ENCODE results near the gene ERBB3. TPM values are rescaled to one million over a fixed set of nuclear protein-coding genes. Genes with fewer than 3 reads are reported as not detected.
A peak's percentile ranks its signal among the peaks of the same experiment; 100 is the strongest.

The ERBB3 gene
- total RNA-seq (2012; rRNA removed) (2.2 and 2.5 TPM in 2 replicates), polyA plus RNA-seq (2012; rRNA removed) (1.4 and 1.5 TPM in 2 replicates), Bru-seq, nascent RNA (percentile 21 among the genes with signal in this experiment), BruChase-seq, experiment 1, labeled RNA remaining after a 6-hour chase (percentile 24 among the genes with signal in this experiment), BruChase-seq, experiment 2, labeled RNA remaining after a 2-hour chase (percentile 19 among the genes with signal in this experiment)
- 0.76 and 1.7 TPM in 2 replicates for polyA plus RNA-seq (2012; cell fraction: cytosol; rRNA removed)
- 0.81 and 1.8 TPM in 2 replicates for polyA plus RNA-seq (2012; cell fraction: nucleus; rRNA removed; ENCODE audit: low replicate concordance)
- long read RNA-seq, result 0 reads

DNA sequence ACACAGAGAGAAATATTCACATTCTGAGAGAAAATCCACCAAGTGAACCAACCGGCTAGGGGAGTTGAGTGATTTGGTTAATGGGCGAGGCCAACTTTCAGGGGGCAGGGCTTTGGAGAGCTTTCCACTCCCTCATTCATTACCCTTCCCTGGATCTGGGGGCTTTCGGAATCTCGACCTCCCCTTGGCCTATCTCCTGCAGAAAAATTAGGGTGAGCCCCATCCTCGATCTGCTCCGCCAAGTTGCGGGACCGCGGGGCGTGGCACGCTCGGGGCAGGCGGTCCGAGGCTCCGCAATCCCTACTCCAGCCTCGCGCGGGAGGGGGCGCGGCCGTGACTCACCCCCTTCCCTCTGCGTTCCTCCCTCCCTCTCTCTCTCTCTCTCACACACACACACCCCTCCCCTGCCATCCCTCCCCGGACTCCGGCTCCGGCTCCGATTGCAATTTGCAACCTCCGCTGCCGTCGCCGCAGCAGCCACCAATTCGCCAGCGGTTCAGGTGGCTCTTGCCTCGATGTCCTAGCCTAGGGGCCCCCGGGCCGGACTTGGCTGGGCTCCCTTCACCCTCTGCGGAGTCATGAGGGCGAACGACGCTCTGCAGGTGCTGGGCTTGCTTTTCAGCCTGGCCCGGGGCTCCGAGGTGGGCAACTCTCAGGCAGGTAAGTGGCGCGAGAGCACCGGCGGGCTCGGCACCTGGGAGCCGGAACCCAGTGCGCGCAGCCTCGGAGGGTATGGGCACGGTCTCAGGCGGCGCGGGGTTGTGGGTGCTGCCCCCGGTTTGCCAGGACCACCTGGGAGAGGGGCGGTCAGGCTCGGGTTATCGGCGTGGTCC lies at the start of gene ERBB3:
Gene ERBB3 (plus strand): TSS at position 443 of the 833 bp plus-strand sequence. CDS start 136 bp downstream, at position 579.
- Histone ChIP-seq H2BK20ac (ENCODE audit: low read depth, low read length) (no peak within 1 kb of the TSS; the same call in 1 of the 2 replicates), H2AFZ (replicated peaks; ENCODE audit: low read length, poor library complexity) (peak within 1 kb of the TSS; percentile 100)
- in situ Hi-C loops (cut with MboI; ENCODE audit: low sequenced_read_pairs), result no loop called here
- TF ChIP-seq RFX5 (IDR thresholded peaks at IDR 0.05; ENCODE audit: low read depth, low read length) (no peak), POLR2A (IDR thresholded peaks at IDR 0.05; ENCODE audit: low read depth, low read length) (no peak), CTCF (conservative IDR thresholded peaks at IDR 0.05; ENCODE audit: low read depth, low read length) (peak; percentile 19; the same call in 1 of the 2 replicates), NFE2L2 (IDR thresholded peaks at IDR 0.05; ENCODE audit: low read depth, low read length) (no peak), CEBPB (IDR thresholded peaks at IDR 0.05; ENCODE audit: low read depth, low read length) (no peak), USF2 (IDR thresholded peaks at IDR 0.05; ENCODE audit: low read depth, low read length) (no peak), BHLHE40 (IDR thresholded peaks at IDR 0.05; ENCODE audit: low read depth, low read length) (peak; percentile 58; the same call in 1 of the 2 replicates), FOS (IDR thresholded peaks at IDR 0.05; ENCODE audit: low read depth, low read length) (peak; percentile 80), MAZ (IDR thresholded peaks at IDR 0.05; ENCODE audit: borderline replicate concordance, low read depth, low read length) (peak; percentile 99), RCOR1 (IDR thresholded peaks at IDR 0.05; ENCODE audit: insufficient replicate concordance, low read length) (no peak), ELK1 (IDR thresholded peaks at IDR 0.05; ENCODE audit: borderline replicate concordance, low read depth, low read length) (no peak)

More for the DNA sequence above, at the start of gene ERBB3:
- H2AK5ac ChIP-seq (ENCODE audit: low read depth, low read length), result no peak within 1 kb of the TSS
- peak within 1 kb of the TSS; percentile 86 for H2AK9ac ChIP-seq (replicated peaks; ENCODE audit: low read depth, low read length, poor library complexity)
- POLR2A ChIA-PET (ENCODE audit: unreplicated experiment), result no interaction called here
- H2BK5ac ChIP-seq (ENCODE audit: low read depth, low read length, poor library complexity, severe bottlenecking), result peak within 1 kb of the TSS; percentile 49
- DNase-seq (peak; percentile 81), ATAC-seq (ENCODE audit: low read depth) (peak; percentile 89)
- intact Hi-C loops (cut with micrococcal nuclease) (loop anchor here (1.0 to 2.0 kb wide), 2 partner anchors 24 to 33 kb away; partner anchors contain the start of gene PA2G4), dilution Hi-C loops (cut with HindIII; ENCODE audit: low sequenced_read_pairs, unreplicated experiment) (no loop called here)
- H3K27ac ChIP-seq (ENCODE audit: insufficient read depth, low read length), result peak within 1 kb of the TSS; percentile 47; the same call in 1 of the 2 replicates
- peak within 1 kb of the TSS; percentile 96 for H3K4me2 ChIP-seq (ENCODE audit: low read depth, low read length)
- peak within 1 kb of the TSS; percentile 76; the same call in 1 of the 2 replicates for H3K4ac ChIP-seq (ENCODE audit: low read depth, low read length)
- peak within 1 kb of the TSS in 1 of 2 experiments; percentile 90; a peak in 2 of 4 replicates for H4K8ac ChIP-seq (ENCODE audit: low read depth in 2 of 2, low read length in 2 of 2)
- H4K91ac ChIP-seq (ENCODE audit: insufficient read depth, low read depth, low read length), result no peak within 1 kb of the TSS; the same call in 1 of the 2 replicates
- BruUV-seq (replicated peaks), result no TSS peak
- peak within 1 kb of the TSS; percentile 84; the same call in 1 of the 2 replicates for H3K23ac ChIP-seq (ENCODE audit: low read depth, low read length)
- 2% methylated on average over 19 of the region's 59 CpGs; no CpG with 5 or more reads in 1 of the 2 experiments for WGBS, 2 experiments (ENCODE audit: extremely low coverage in 2 of 2, insufficient read length in 1 of 2)
- CTCF ChIA-PET, result interaction anchor here (0.6 to 1.4 kb wide), 5 partner anchors 10 to 38 kb away, joined by 3 to 4 read pairs (median 3); partner anchors contain the start of genes RPL41 and ZC3H10
- 0 out of 2 replicates have a peak within 1 kb of the TSS, but pooled peaks have one; percentile 61 for H3K14ac ChIP-seq (replicated peaks; ENCODE audit: low read depth, low read length)
- no peaks in the 10 kb centered on the region for H3K36me3 ChIP-seq (ENCODE audit: control insufficient read depth, insufficient read depth, low read length)
- peak within 1 kb of the TSS; percentile 67 for H3K4me3 ChIP-seq (ENCODE audit: insufficient read depth, low read depth, low read length)
- no peak within 1 kb of the TSS for H3K56ac ChIP-seq (ENCODE audit: extremely low read depth, insufficient read depth, low read length)
- H4K5ac ChIP-seq (ENCODE audit: low read depth, low read length), result no peak within 1 kb of the TSS
- 0 out of 2 replicates have a peak, but pooled peaks cover 3% of the 10 kb centered on the region for H3K9me1 ChIP-seq (ENCODE audit: insufficient read depth, low read length)
- no peak within 1 kb of the TSS; the same call in 2 of the 3 replicates for H2BK15ac ChIP-seq (ENCODE audit: low read depth, low read length)
- no peak within 1 kb of the TSS for H3K18ac ChIP-seq (ENCODE audit: low read depth, low read length)
- peaks cover 4% of the 10 kb centered on the region; the same call in 1 of the 2 replicates for H3K4me1 ChIP-seq (ENCODE audit: control insufficient read depth, insufficient read depth, low read length)
- H3K79me1 ChIP-seq (ENCODE audit: low read depth in 1 of 2, low read length in 2 of 2), result no peaks in the 10 kb centered on the region
- H2BK120ac ChIP-seq (ENCODE audit: low read depth, low read length), result no peak within 1 kb of the TSS; the same call in 1 of the 2 replicates
- H3K9ac ChIP-seq (ENCODE audit: low read depth, low read length), result peak within 1 kb of the TSS; percentile 66; the same call in 1 of the 2 replicates
- H3K9me3 ChIP-seq (ENCODE audit: control insufficient read depth, insufficient read depth, low read length), result no peaks in the 10 kb centered on the region
- H3K27me3 ChIP-seq (ENCODE audit: control insufficient read depth, insufficient read depth, low read length), result peaks cover 38% of the 10 kb centered on the region
- H4K20me1 ChIP-seq (ENCODE audit: insufficient read depth, low read length), result no peaks in the 10 kb centered on the region; the same call in 1 of the 2 replicates

Data from IMR-90 (cell line).